Measurements from ENCODE around the gene TUSC1. TPM values are rescaled to one million over a fixed set of nuclear protein-coding genes. Genes with fewer than 3 reads are reported as not detected.

Gene TUSC1
- total RNA-seq, 1 experiment from 2014 or later: not detected

DNA sequence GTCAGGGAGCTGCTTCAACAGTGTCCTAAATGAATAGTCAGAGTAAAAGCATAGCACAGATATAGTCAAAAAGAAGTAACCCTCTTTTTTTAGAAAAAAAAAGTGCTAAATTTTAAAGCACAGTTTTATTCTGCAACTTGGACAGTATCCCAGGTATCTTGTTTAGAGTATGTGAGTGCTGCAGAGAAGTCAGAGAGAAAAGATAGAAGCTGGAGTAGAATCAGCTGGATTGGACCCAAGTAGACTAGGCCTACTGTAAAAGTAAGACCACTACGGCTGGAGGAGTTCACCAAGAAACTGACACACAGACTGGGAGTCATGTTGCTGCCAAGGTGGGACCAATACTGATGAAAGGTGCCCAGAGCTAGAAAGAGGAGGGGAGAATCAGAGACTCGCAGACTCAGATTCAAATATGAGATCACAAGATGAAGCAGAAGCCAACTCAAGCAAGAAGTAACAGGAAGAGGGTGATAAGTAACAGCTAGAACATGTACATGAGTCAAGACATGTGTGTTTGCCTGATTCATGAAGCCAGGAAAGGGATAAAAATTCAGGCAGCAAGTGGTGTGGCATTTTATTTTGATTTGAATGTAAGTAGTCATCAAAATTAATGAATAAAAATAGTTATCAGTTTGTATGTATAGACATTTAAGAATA lies 25.6 kb upstream of the TUSC1 start:
- no peaks in the 10 kb centered on the region for H3K9me3 ChIP-seq (ENCODE audit: control insufficient read depth, low read depth, low read length)
- no peaks in the 10 kb centered on the region for H3K79me2 ChIP-seq (ENCODE audit: insufficient read depth, low read length)
- no peak overlapping the region for H2BK5ac ChIP-seq (ENCODE audit: insufficient read length, low read length)
- no peaks in the 10 kb centered on the region for H3K23me2 ChIP-seq (ENCODE audit: insufficient read length, low read depth, low read length, poor library complexity, severe bottlenecking)
- no peak overlapping the region for H2BK12ac ChIP-seq (ENCODE audit: insufficient read length, low read depth, low read length)
- no peak overlapping the region for H2BK15ac ChIP-seq (ENCODE audit: low read depth, low read length)
- no peak overlapping the region for H3K56ac ChIP-seq (ENCODE audit: insufficient read length, low read depth, low read length)
- no peaks in the 10 kb centered on the region for H3K79me1 ChIP-seq (ENCODE audit: insufficient read depth, low read depth, low read length, poor library complexity, severe bottlenecking)
- no peaks in the 10 kb centered on the region for H3K36me3 Mint-ChIP-seq (ENCODE audit: insufficient read depth in 1 of 3, low read depth in 3 of 3)
- H2BK120ac ChIP-seq (ENCODE audit: low read depth, low read length, poor library complexity, severe bottlenecking): no peak overlapping the region
- no peaks in the 10 kb centered on the region for H3K27me3 ChIP-seq (ENCODE audit: insufficient read depth, low read length)
- no peak overlapping the region for H2AK5ac ChIP-seq (ENCODE audit: insufficient read length, low read length)
- no peaks in the 10 kb centered on the region for H3K4me1 Mint-ChIP-seq
- H2AFZ ChIP-seq (ENCODE audit: low read length): no peak overlapping the region
- TF ChIP-seq, protein P1, sequence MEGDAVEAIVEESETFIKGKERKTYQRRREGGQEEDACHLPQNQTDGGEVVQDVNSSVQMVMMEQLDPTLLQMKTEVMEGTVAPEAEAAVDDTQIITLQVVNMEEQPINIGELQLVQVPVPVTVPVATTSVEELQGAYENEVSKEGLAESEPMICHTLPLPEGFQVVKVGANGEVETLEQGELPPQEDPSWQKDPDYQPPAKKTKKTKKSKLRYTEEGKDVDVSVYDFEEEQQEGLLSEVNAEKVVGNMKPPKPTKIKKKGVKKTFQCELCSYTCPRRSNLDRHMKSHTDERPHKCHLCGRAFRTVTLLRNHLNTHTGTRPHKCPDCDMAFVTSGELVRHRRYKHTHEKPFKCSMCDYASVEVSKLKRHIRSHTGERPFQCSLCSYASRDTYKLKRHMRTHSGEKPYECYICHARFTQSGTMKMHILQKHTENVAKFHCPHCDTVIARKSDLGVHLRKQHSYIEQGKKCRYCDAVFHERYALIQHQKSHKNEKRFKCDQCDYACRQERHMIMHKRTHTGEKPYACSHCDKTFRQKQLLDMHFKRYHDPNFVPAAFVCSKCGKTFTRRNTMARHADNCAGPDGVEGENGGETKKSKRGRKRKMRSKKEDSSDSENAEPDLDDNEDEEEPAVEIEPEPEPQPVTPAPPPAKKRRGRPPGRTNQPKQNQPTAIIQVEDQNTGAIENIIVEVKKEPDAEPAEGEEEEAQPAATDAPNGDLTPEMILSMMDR (conservative IDR thresholded peaks at IDR 0.05): no peak
- no peak overlapping the region for H4K91ac ChIP-seq (ENCODE audit: insufficient read length, low read depth, low read length)
- no peak overlapping the region for H3K4me3 Mint-ChIP-seq
- H4K5ac ChIP-seq (ENCODE audit: insufficient read length, low read depth, low read length): no peak overlapping the region
- no peak for DNase-seq
- H3K9ac ChIP-seq (ENCODE audit: extremely low read depth, insufficient read length, low read length): no peak overlapping the region
- H3K9me3 Mint-ChIP-seq: no peaks in the 10 kb centered on the region
- H3K18ac ChIP-seq (ENCODE audit: insufficient read length, low read depth, low read length): no peak overlapping the region
- no peak overlapping the region for H3K27ac ChIP-seq (ENCODE audit: insufficient read length, low read depth, low read length)
- no peaks in the 10 kb centered on the region for H4K20me1 ChIP-seq (ENCODE audit: control insufficient read depth, insufficient read depth, insufficient read length)
- no peaks in the 10 kb centered on the region for H3K4me1 ChIP-seq (ENCODE audit: insufficient read depth, low read length)
- no peak overlapping the region for H3K4me2 ChIP-seq (ENCODE audit: insufficient read depth, insufficient read length, low read length)
- H4K8ac ChIP-seq (replicated peaks; ENCODE audit: insufficient read length, low read depth, low read length): no peak overlapping the region
- no peak overlapping the region for H2BK20ac ChIP-seq (ENCODE audit: low read depth, low read length, poor library complexity, severe bottlenecking)
- H3T11ph ChIP-seq (ENCODE audit: low read length): no peak overlapping the region
- H3K23ac ChIP-seq (ENCODE audit: insufficient read length, low read depth, low read length): no peak overlapping the region
- H3K27ac Mint-ChIP-seq: no peak overlapping the region
- no peak overlapping the region for H3K4ac ChIP-seq (ENCODE audit: low read depth, low read length)
- no peaks in the 10 kb centered on the region for H3K27me3 Mint-ChIP-seq (ENCODE audit: low read depth)
- H3K14ac ChIP-seq (ENCODE audit: insufficient read depth, low read length): no peak overlapping the region
- no CpG with 5 or more reads among the region's 2 CpGs for WGBS (ENCODE audit: extremely low coverage, insufficient read length, low lambda C conversion rate)

Data from H9 (cell line).